ENCODE data around the gene CTRB1.
"Not testable (repeated sequence)": the region's sequence is repeated elsewhere in the genome, so short reads cannot be mapped to it uniquely, and the experiment has no call there.

Gene CTRB1

GRCh38 chr16:75207831-75208230, 11.0 kb upstream of the CTRB1 start:
- DNase-seq (ENCODE audit: low spot score in 2 of 2) = no peak
- in situ Hi-C loops (cut with MboI; ENCODE audit: low sequenced_read_pairs) = no loop called here
- Histone ChIP-seq H3K4me3 (no peak overlapping the region), H3K9me3 (no peaks in the 10 kb centered on the region), H3K27me3 (ENCODE audit: low read depth) (no peaks in the 10 kb centered on the region), H3K36me3 (replicated peaks) (no peaks in the 10 kb centered on the region), H3K4me1 (no peaks in the 10 kb centered on the region)

- Histone ChIP-seq H3K4me3 (no peak overlapping the region), H3K36me3 (replicated peaks) (no peaks in the 10 kb centered on the region), H3K9me3 (no peaks in the 10 kb centered on the region), H3K4me1 (no peaks in the 10 kb centered on the region), H3K27me3 (ENCODE audit: low read depth) (no peaks in the 10 kb centered on the region)
- in situ Hi-C loops (cut with MboI; ENCODE audit: low sequenced_read_pairs) = no loop called here
- no peak for DNase-seq (ENCODE audit: low spot score in 2 of 2)
These were observed 10.5 kb upstream of the CTRB1 start for GRCh38 chr16:75208242-75208825.

GRCh38 chr16:75208861-75209505, 9.8 kb upstream of the CTRB1 start:
- no peak for DNase-seq (ENCODE audit: low spot score in 2 of 2)
- in situ Hi-C loops (cut with MboI; ENCODE audit: low sequenced_read_pairs) = no loop called here
- no peaks in the 10 kb centered on the region for H3K27me3 ChIP-seq (ENCODE audit: low read depth)

GRCh38 chr16:75209514-75209913, 9.3 kb upstream of the CTRB1 start:
- H3K36me3 ChIP-seq (replicated peaks); DNase-seq (ENCODE audit: low spot score in 2 of 2); H3K4me1 ChIP-seq; H3K4me3 ChIP-seq; H3K27me3 ChIP-seq (ENCODE audit: low read depth); H3K9me3 ChIP-seq; in situ Hi-C loops (cut with MboI; ENCODE audit: low sequenced_read_pairs): not testable (repeated sequence)

More at GRCh38 chr16:75208861-75209505, 9.8 kb upstream of the CTRB1 start:
- Histone ChIP-seq H3K4me1 (no peaks in the 10 kb centered on the region), H3K4me3 (no peak overlapping the region), H3K9me3 (no peaks in the 10 kb centered on the region), H3K36me3 (replicated peaks) (no peaks in the 10 kb centered on the region)

DNA sequence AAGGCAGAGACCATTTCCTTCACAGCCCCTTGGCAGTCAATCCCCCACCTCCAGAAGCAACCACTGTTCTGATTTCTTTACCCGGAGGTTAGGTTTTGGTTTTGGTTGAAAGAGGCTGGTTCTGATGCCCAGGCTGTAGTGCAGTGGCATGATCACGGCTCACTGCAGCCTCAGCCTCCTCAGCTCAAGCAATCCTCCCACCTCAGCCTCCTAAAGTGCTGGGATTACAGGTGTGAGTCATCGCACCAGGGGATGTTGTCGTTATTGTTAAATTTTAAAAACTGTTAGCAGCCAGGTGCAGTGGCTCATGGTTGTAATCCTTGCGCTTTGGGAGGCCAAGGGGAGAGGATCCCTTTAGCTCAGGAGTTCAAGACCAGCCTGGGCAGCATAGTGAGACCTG, 8.8 kb upstream of the CTRB1 start:
- in situ Hi-C loops (cut with MboI; ENCODE audit: low sequenced_read_pairs) = no loop called here
- Histone ChIP-seq H3K27me3 (ENCODE audit: low read depth) (no peaks in the 10 kb centered on the region), H3K36me3 (replicated peaks) (no peaks in the 10 kb centered on the region), H3K4me1 (no peaks in the 10 kb centered on the region), H3K9me3 (no peaks in the 10 kb centered on the region), H3K4me3 (no peak overlapping the region)
- no peak for DNase-seq (ENCODE audit: low spot score in 2 of 2)

DNA sequence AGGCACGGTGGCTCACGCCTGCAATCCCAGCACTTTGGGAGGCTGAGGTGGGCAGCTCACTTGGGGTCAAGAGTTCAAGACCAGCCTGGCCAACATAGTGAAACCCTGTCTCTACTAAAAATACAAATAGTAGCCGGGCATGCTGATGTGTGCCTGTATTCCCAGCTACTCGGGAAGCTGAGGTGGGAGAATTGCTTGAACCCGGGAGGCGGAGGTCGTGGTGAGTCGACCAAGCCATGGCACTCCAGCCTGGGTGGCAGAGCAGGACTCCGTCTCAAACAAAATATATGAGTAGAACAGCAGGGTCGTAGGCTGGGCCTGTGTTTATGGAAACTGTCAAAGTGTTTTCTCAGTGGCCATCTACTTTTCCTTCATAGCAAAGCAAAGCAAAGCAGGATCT, 7.5 kb upstream of the CTRB1 start:
- H3K4me3 ChIP-seq; in situ Hi-C loops (cut with MboI; ENCODE audit: low sequenced_read_pairs): not testable (repeated sequence)

GRCh38 chr16:75216127-75216526, 2.7 kb upstream of the CTRB1 start:
- DNase-seq (ENCODE audit: low spot score in 2 of 2) = no peak
- Histone ChIP-seq H3K36me3 (replicated peaks) (no peaks in the 10 kb centered on the region), H3K9me3 (no peaks in the 10 kb centered on the region), H3K4me1 (no peaks in the 10 kb centered on the region), H3K27me3 (ENCODE audit: low read depth) (no peaks in the 10 kb centered on the region), H3K4me3 (no peak overlapping the region)
- in situ Hi-C loops (cut with MboI; ENCODE audit: low sequenced_read_pairs) = no loop called here

More for the DNA sequence above, 7.5 kb upstream of the CTRB1 start:
- H3K36me3 ChIP-seq (replicated peaks); H3K4me1 ChIP-seq; H3K9me3 ChIP-seq; H3K27me3 ChIP-seq (ENCODE audit: low read depth); DNase-seq (ENCODE audit: low spot score in 2 of 2): not testable (repeated sequence)

DNA sequence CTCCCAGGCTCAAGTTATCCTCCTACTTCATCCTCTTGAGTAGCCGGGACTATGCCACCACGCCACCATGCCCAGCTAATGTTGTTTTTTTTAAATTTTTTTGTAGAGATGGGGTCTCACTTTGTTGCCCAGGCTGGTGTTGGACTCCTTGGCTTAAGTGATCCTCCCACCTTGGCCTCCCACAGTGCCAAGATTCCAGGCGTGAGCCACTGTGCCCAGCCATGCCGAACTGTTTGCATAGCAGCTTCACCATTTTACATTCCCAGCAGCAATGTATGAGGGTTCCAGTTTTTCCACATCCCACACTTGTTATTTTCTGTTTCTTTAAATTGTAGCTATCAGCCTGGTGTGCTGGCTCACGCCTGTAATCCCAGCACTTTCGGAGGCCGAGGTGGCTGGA, 2.2 kb upstream of the CTRB1 start:
- in situ Hi-C loops (cut with MboI; ENCODE audit: low sequenced_read_pairs) = no loop called here
- Histone ChIP-seq H3K9me3 (no peaks in the 10 kb centered on the region), H3K36me3 (replicated peaks) (no peaks in the 10 kb centered on the region), H3K27me3 (ENCODE audit: low read depth) (no peaks in the 10 kb centered on the region), H3K4me1 (no peaks in the 10 kb centered on the region), H3K4me3 (no peak overlapping the region)
- no peak for DNase-seq (ENCODE audit: low spot score in 2 of 2)

GRCh38 chr16:75217389-75217851, 1.4 kb upstream of the CTRB1 start:
- Histone ChIP-seq H3K4me3 (no peak overlapping the region), H3K27me3 (ENCODE audit: low read depth) (no peaks in the 10 kb centered on the region), H3K4me1 (no peaks in the 10 kb centered on the region), H3K9me3 (no peaks in the 10 kb centered on the region), H3K36me3 (replicated peaks) (no peaks in the 10 kb centered on the region)
- no peak for DNase-seq (ENCODE audit: low spot score in 2 of 2)
- in situ Hi-C loops (cut with MboI; ENCODE audit: low sequenced_read_pairs) = no loop called here

GRCh38 chr16:75219088-75219487, 300 bp downstream of the CTRB1 start:
- no peaks in the 10 kb centered on the region for H3K27me3 ChIP-seq (ENCODE audit: low read depth)
- no peak overlapping the region for H3K4me3 ChIP-seq
- H3K36me3 ChIP-seq (replicated peaks) = no peaks in the 10 kb centered on the region
- H3K9me3 ChIP-seq = no peaks in the 10 kb centered on the region
- DNase-seq (ENCODE audit: low spot score in 2 of 2) = no peak
- no peaks in the 10 kb centered on the region for H3K4me1 ChIP-seq
- in situ Hi-C loops (cut with MboI; ENCODE audit: low sequenced_read_pairs) = no loop called here

- H3K4me3 ChIP-seq = no peak overlapping the region
- no peak for DNase-seq (ENCODE audit: low spot score in 2 of 2)
- no peaks in the 10 kb centered on the region for H3K36me3 ChIP-seq (replicated peaks)
- no peaks in the 10 kb centered on the region for H3K9me3 ChIP-seq
- H3K4me1 ChIP-seq = no peaks in the 10 kb centered on the region
- in situ Hi-C loops (cut with MboI; ENCODE audit: low sequenced_read_pairs) = no loop called here
- no peaks in the 10 kb centered on the region for H3K27me3 ChIP-seq (ENCODE audit: low read depth)
These were observed 1.1 kb downstream of the CTRB1 start for GRCh38 chr16:75219838-75220237.

DNA sequence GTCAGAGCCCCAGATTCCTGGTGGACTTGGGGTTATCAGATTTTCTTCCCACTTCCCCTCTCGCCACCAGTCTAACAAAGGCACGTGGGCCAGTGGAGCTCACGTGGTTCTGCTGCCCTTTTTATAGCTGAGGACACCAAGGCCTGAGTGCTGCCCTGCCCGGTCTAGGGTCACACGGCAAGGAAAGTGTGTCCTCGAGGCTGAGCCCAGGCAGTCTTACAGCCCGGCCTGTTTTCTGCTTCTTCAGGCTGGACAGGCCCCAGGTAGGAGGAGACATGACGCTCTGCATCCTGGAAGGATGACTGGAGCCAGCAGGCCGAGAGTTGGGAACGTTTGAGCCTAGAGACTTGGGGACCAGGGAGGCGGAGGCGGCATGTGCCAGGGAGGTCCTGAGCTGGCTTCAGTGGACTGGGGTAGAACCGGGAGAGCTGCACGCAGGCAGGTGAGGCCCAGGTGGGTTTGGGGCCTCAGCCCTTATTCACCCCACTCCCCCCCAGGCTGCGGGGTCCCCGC, 3.5 kb downstream of the CTRB1 start:
- H3K4me3 ChIP-seq = no peak overlapping the region
- H3K36me3 ChIP-seq (replicated peaks) = no peaks in the 10 kb centered on the region
- in situ Hi-C loops (cut with MboI; ENCODE audit: low sequenced_read_pairs) = no loop called here
- DNase-seq (ENCODE audit: low spot score in 2 of 2) = no peak
- no peaks in the 10 kb centered on the region for H3K4me1 ChIP-seq
- H3K9me3 ChIP-seq = no peaks in the 10 kb centered on the region
- H3K27me3 ChIP-seq (ENCODE audit: low read depth) = no peaks in the 10 kb centered on the region

DNA sequence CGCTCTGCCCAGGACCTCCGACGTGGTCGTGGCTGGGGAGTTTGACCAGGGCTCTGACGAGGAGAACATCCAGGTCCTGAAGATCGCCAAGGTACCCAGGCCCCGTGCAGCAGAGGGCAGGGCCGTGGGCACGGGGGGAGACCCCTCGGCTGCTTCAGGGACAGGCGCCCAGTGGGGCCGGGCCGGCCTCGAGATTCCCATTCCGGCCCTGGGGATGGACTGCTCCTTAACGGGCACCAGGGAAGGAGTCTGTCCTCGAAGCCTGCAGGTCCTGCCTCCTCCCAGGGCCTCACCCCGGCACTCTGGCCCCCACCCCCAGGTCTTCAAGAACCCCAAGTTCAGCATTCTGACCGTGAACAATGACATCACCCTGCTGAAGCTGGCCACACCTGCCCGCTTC, 4.3 kb downstream of the CTRB1 start:
- H3K9me3 ChIP-seq; H3K4me1 ChIP-seq; in situ Hi-C loops (cut with MboI; ENCODE audit: low sequenced_read_pairs); DNase-seq (ENCODE audit: low spot score in 2 of 2); H3K4me3 ChIP-seq; H3K36me3 ChIP-seq (replicated peaks); H3K27me3 ChIP-seq (ENCODE audit: low read depth): not testable (repeated sequence)

DNA sequence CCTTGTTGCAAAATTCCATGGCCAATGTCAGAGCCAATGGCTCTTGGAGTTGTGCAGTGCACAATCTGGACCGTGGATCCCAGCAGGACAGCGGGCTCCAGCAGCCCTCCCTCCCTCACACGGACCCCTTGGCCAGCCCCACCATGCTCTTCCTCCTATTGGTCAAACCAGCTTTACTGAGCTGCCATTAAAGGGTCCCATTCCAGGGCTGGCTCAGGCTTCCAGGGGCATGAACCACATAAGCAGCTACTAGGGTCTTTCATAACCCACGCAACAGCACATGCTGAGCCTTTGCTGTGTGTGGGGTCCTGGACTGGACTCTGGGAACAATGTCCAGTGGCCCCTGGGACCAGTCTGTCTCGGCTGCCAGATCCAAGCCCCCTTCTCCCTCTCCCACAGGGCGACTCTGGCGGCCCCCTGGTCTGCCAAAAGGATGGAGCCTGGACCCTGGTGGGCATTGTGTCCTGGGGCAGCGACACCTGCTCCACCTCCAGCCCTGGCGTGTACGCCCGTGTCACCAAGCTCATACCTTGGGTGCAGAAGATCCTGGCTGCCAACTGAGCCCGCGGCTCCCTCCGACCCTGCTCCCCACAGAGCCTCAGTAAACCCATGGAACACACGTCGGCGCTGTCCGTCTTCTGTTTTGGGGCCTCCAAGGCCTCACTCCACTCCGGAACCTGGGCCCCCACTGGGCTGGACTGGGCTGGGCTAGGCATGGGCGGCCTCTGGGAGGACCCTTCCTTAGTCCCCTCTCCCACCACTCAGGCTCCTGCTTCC, 5.7 kb downstream of the CTRB1 start:
- no peak overlapping the region for H3K4me3 ChIP-seq
- no peaks in the 10 kb centered on the region for H3K9me3 ChIP-seq
- H3K27me3 ChIP-seq (ENCODE audit: low read depth) = no peaks in the 10 kb centered on the region
- in situ Hi-C loops (cut with MboI; ENCODE audit: low sequenced_read_pairs) = no loop called here
- DNase-seq (ENCODE audit: low spot score in 2 of 2) = no peak
- H3K4me1 ChIP-seq = no peaks in the 10 kb centered on the region
- H3K36me3 ChIP-seq (replicated peaks) = no peaks in the 10 kb centered on the region; the same call in 1 of the 2 replicates
